ENCODE data around the gene GABBR2. TPM values are rescaled to one million over a fixed set of nuclear protein-coding genes. Genes with fewer than 3 reads are reported as not detected.

GABBR2 gene
- polyA plus RNA-seq, 1 donor (not counting 4 experiments of a cell fraction or from before 2014, with no cell fraction given): 0.01 TPM

GRCh38 chr9:98280162-98280561 lies 428.6 kb downstream of the GABBR2 start:
- no peak overlapping the region for H3K4me3 ChIP-seq (ENCODE audit: control insufficient read depth in 2 of 3, extremely low read depth in 1 of 3, insufficient read depth in 2 of 3, low read depth in 1 of 3, low read length in 3 of 3)
- no peak for FAIRE-seq

GRCh38 chr9:98276907-98277469 lies 431.7 kb downstream of the GABBR2 start:
- H3K79me2 ChIP-seq (ENCODE audit: control insufficient read depth, insufficient read depth, low read length): no peaks in the 10 kb centered on the region
- H2AFZ ChIP-seq (ENCODE audit: control insufficient read depth, low read length): no peak overlapping the region
- FAIRE-seq: no peak
- no peak for DNase-seq (ENCODE audit: low read depth, low spot score)
- H3K9me1 ChIP-seq (ENCODE audit: control insufficient read depth, extremely low read depth, insufficient read depth, low read length): no peaks in the 10 kb centered on the region
- H3K4me1 ChIP-seq (ENCODE audit: control insufficient read depth, extremely low read depth, insufficient read depth, low read length): no peaks in the 10 kb centered on the region
- no peaks in the 10 kb centered on the region for H3K27me3 ChIP-seq (ENCODE audit: control insufficient read depth, extremely low read depth, insufficient read depth, low read length)
- no peak overlapping the region for H3K4me3 ChIP-seq (ENCODE audit: control insufficient read depth in 2 of 3, extremely low read depth in 1 of 3, insufficient read depth in 2 of 3, low read depth in 1 of 3, low read length in 3 of 3)
- no peaks in the 10 kb centered on the region for H4K20me1 ChIP-seq (ENCODE audit: control insufficient read depth, extremely low read depth, insufficient read depth, low read length)
- dilution Hi-C loops (cut with MboI; ENCODE audit: extremely low pct_ligation_motif_present, low sequenced_read_pairs): no loop called here
- H3K27ac ChIP-seq (ENCODE audit: control insufficient read depth, insufficient read depth, low read length): no peak overlapping the region
- H3K4me2 ChIP-seq (ENCODE audit: control insufficient read depth, extremely low read depth, insufficient read depth, low read depth, low read length): no peak overlapping the region
- H3K9me3 ChIP-seq (ENCODE audit: control insufficient read depth, low read depth, low read length): no peaks in the 10 kb centered on the region
- H3K36me3 ChIP-seq (ENCODE audit: control insufficient read depth in 2 of 2, extremely low read depth in 1 of 2, insufficient read depth in 2 of 2, low read length in 2 of 2): no peaks in the 10 kb centered on the region
- TF ChIP-seq CTCF (optimal IDR thresholded peaks at IDR 0.05 in 1 of 3, IDR thresholded peaks at IDR 0.05 in 1 of 3, conservative IDR thresholded peaks at IDR 0.05 in 1 of 3; ENCODE audit: extremely low read depth in 1 of 3, insufficient read depth in 2 of 3, low read length in 3 of 3): no peak
- no peak for TF ChIP-seq EZH2 (IDR thresholded peaks at IDR 0.05; ENCODE audit: low read length)
- H3K9ac ChIP-seq (ENCODE audit: control insufficient read depth, extremely low read depth, insufficient read depth, low read length): no peak overlapping the region

More at GRCh38 chr9:98280162-98280561, 428.6 kb downstream of the GABBR2 start:
- H3K36me3 ChIP-seq (ENCODE audit: control insufficient read depth in 2 of 2, extremely low read depth in 1 of 2, insufficient read depth in 2 of 2, low read length in 2 of 2): no peaks in the 10 kb centered on the region
- no peaks in the 10 kb centered on the region for H3K9me1 ChIP-seq (ENCODE audit: control insufficient read depth, extremely low read depth, insufficient read depth, low read length)
- TF ChIP-seq CTCF (optimal IDR thresholded peaks at IDR 0.05 in 1 of 3, IDR thresholded peaks at IDR 0.05 in 1 of 3, conservative IDR thresholded peaks at IDR 0.05 in 1 of 3; ENCODE audit: extremely low read depth in 1 of 3, insufficient read depth in 2 of 3, low read length in 3 of 3): no peak
- no peak for TF ChIP-seq EZH2 (IDR thresholded peaks at IDR 0.05; ENCODE audit: low read length)
- no peak overlapping the region for H3K4me2 ChIP-seq (ENCODE audit: control insufficient read depth, extremely low read depth, insufficient read depth, low read depth, low read length)
- H3K9ac ChIP-seq (ENCODE audit: control insufficient read depth, extremely low read depth, insufficient read depth, low read length): no peak overlapping the region
- H3K9me3 ChIP-seq (ENCODE audit: control insufficient read depth, low read depth, low read length): no peaks in the 10 kb centered on the region
- dilution Hi-C loops (cut with MboI; ENCODE audit: extremely low pct_ligation_motif_present, low sequenced_read_pairs): no loop called here
- no peak overlapping the region for H3K27ac ChIP-seq (ENCODE audit: control insufficient read depth, insufficient read depth, low read length)
- no peaks in the 10 kb centered on the region for H4K20me1 ChIP-seq (ENCODE audit: control insufficient read depth, extremely low read depth, insufficient read depth, low read length)
- no peaks in the 10 kb centered on the region for H3K4me1 ChIP-seq (ENCODE audit: control insufficient read depth, extremely low read depth, insufficient read depth, low read length)
- no peaks in the 10 kb centered on the region for H3K27me3 ChIP-seq (ENCODE audit: control insufficient read depth, extremely low read depth, insufficient read depth, low read length)
- DNase-seq (ENCODE audit: low read depth, low spot score): no peak
- no peaks in the 10 kb centered on the region for H3K79me2 ChIP-seq (ENCODE audit: control insufficient read depth, insufficient read depth, low read length)
- H2AFZ ChIP-seq (ENCODE audit: control insufficient read depth, low read length): no peak overlapping the region
